GM18507 (cell line): ENCODE results near the gene IGSF8.
"Not testable (repeated sequence)": the region's sequence is repeated elsewhere in the genome, so short reads cannot be mapped to it uniquely, and the experiment has no call there.

Experiments used
- DNase-seq: peaks from one replicate; pipeline ENCODE4 v3.0.0; 2011; ENCODE audit warnings: low read depth; ENCODE audit not compliant: insufficient read length; ENCODE audit errors: extremely low spot score
- FAIRE-seq: peaks from 2 replicates; lab custom pipeline; 2011; peaks lifted over from hg19 to GRCh38; lab: Jason Lieb, UNC

Gene IGSF8

DNA sequence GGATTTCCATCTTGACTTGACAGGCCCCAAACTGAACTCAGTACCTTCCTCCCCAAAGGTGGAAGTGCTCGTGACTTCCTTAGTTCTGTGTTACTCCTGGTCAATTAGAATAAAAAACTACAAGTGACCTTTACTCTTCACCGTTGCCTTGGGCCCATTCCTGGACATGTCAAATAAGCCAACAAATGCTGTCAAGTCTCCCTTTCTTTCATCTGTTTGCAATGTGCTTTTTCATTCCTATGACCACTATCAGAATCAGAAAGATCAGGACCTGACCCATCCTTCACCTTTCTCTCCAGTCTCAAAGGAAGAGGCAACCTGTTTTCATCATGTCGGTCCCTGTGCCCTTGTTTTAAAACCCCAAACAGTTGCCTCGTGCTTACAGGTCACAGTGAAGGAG lies 23.6 kb downstream of the IGSF8 start:
- DNase-seq (no peak), FAIRE-seq (no peak)

DNA sequence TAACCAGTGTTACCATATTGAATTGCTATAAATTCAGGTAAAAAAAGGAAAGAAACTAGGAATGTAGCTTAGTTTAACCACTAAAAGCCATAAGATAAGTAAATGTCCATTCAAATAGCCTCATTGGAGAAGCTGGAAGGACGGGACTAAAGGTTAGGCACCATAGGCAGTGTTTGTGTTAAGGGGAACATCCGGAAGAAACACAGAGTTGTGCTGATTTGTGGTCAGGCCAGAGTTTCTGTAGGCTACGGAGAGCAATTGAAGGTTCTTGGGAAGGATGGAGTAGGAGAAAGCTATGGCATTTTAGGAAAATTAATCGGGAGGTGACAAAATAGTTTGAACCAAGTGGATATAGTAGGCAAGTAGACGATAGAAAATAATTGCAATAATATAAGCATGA lies 27.1 kb downstream of the IGSF8 start:
- DNase-seq (no peak), FAIRE-seq (no peak)

DNA sequence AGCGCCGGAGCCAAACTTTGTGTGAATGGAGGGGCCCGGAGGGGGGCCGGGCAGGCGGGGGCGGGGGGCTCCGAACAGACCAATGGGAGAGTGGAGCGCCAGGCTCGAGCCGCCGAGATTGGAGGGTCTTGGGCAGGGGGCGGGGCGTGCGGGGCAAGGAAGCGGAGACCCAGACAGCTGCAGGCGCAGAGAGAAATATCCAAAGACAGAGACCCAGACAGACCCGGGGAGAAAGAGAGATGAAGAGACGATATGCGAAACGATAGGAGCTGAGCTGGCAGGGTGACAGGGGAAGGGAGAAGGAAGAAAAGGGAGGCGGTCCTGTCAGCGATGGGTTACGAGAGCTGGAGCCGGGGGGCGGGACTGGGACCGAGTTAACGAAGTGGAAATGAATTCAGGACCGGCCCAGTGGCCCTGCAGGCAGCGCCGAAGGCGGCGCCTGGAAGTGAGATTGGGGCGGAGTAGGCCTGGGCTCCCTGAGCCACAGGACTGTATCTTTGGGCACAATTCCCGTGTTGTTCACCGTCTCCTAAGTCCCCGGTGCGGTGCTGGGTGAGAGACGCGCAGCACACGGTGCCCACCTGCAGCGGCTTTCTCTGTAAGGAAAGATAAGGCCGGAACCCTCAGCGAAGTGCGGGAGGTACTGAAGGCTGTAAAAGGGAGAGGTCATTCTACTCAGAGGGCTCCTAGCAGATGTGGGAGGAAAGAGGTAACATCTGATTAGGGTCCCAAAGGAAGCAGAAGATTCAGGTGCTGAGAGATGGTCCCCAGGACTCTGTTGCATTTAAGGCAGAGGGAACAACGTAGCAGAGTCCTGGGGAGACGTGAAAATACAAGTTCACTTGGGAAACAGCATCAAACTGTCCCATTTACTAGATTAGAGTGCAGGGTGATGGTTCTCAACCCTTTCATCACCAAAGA lies 27.9 kb downstream of the IGSF8 start:
- no peak for FAIRE-seq
- DNase-seq: no peak

DNA sequence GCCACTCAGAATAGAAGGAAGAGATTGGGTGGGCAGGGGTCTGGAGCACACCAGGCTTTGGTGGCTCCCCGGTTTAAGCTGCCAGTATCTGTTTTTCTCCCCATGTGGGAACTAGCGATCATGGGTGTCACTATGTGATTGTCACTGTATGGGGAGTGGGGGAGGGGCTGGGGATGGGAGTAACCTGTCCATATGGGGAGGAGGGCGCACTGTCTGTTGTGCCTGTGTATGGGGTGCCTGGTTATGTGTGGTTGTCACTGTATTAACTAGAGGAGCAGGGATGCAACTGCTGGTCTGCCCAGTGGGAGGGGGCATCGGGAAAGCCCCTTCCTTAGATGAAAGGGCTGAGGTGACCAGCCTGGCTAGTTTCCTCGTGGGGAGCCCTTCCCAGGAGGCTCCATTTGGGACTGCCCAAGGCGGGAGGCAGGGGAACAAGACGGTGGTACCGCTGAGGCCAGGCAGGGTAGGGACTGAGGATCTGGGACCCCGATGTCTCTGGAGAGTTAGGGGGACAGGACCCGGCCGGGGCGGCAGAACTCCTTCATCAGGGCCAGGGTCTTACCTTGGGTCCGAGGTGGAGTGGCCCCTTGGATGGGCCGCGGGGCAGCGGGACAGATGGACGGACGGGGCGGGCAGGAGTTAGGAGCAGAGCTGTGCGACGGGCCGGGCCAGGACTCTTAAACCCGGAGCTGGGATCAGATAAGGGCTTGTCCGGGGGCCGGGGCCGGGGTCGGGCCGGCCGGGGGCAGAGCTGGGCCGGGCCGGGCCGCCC lies 28.8 kb downstream of the IGSF8 start, which contains the start of gene KCNJ10:
Gene KCNJ10 (minus strand): TSS at position 701 of the 772 bp plus-strand sequence. CDS start 27,628 bp downstream, outside the sequence.
- DNase-seq: no peak
- FAIRE-seq: no peak

DNA sequence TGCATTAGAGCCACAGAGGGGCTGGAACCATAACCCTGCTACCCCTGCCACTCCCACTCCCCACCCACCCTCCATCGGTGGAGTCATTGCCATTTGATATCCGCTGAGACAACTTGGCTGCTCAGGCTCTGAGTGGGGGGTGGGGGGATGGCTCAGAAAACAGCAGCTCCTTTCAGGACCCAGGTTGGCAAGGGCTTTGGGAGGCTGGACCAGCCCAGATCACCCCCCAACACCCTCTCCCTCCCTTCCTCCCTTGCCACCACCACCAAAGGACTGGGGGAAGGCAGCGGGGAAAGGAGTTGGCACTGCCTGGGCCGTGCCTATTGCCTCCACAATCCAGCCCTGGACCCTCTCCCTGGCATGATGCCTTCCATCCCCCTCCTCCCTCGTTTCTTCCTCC lies 30.2 kb downstream of the IGSF8 start:
- FAIRE-seq: no peak
- DNase-seq: no peak

DNA sequence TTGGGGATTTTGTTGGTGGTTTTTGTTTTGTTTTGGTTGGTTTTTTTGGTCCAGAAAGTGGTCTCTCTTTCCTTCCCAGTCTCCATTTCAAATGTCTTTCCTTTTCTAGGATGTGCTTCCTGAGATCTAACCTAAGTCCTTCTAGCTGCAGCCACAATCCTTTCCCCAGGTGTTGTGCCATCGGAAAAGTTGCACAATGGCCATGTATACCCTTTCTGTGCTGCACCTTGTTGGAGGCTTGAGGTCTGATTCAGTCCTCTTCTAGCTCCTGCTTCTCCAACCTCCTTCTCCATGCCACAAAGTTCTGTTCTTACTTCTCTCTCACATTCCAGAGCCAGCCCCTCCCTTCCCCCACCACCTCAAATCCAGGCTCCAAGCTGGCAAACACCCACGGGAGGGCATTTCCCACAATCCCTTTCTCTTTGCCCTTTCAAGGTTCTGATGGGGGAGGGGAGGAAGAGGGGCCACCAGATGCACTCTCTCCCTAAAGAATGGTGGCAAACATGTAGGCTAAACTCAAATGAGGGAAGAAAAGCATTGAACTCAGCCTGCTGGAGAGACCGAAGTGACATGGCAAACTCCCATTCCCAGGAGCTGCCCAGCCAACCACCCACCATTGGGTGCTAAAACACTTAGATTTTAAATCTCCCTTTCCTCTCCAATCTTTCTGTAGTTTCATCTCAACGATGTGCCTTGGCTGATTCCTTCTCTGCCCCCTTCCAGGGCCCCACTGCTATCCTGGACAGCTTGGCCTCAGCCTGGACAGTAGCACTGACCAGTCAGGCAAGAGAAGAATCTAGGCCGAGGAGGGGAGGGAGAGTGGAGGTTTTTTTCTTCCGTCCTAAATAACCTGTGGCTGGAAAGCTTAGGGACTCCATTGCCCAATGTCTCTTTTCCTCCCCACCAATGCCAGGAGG lies 31.3 kb downstream of the IGSF8 start:
- no peak for FAIRE-seq

DNA sequence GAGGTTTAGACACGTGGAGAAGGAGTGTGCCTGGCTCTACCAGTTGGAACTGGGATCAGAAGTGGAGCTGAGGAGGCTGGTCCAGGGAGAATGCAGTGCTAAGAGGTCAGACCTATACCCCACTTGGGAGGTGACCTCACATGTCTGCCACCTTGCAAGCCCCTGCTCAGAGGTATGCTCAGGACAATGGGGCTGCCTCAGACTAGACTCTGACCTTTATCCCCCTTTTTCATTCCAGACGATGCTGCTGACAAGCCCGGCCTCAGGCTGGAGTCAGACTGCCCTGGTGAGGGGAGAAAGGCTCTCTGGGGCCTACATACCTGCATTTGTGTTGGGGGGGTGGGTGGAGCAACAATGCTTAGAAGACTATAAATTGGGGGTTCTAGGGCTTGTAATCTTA lies 33.7 kb downstream of the IGSF8 start:
- DNase-seq (no peak), FAIRE-seq (no peak)

More for the DNA sequence above, 31.3 kb downstream of the IGSF8 start:
- no peak for DNase-seq

DNA sequence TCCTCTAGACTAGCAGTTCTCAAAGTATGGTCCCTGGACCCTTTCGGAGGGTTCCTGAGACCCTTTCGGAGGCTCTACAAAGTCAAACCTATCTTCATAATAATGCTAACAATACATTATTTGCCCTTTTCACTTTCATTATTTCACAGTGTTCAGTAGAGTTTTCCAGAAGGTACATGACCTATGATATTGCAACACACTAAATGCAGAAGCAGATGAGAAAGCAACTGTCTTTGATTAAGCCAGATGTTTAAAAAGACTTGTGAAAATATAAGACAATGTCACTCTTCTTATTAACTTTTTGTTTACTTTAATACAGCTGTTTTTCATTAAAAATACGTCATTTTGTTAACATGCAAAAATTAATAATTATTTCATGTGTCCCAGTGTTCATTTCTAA lies 34.3 kb downstream of the IGSF8 start:
- DNase-seq (no peak), FAIRE-seq (no peak)

DNA sequence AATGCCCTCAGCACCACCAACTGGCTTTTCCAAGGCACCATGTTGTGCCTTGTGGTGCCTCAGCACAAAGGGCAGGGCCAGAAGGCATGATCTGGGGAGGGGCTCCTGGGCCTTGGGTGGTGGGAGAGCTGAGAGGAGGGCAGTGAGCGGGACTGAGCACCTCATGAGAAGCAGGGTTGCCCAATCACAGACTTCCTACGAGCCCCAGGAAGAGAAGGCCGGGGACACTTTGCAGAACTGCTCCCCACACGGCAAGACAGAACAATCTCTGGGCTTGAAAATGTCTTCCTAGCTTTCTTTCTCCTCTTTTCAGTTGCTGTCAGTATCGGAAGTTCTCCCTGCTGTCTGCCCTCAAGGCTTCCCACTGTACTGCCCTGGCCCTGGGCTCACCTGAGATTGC lies 35.2 kb downstream of the IGSF8 start:
- no peak for DNase-seq
- no peak for FAIRE-seq

DNA sequence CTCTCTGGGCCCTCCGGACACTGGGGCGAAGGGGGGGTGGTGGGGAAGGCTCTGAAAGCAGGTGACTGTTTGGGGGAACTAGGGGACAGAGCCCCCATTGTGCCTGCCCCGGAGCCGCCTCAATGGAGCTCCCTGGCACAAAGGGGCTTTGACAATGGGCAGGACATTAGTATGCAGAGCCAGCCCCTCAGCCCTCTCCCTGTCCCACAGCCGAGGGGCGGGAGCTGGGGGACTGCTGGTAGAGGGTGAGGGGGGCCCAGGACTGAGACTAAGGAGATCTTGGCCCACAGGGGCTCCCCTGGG lies 36.2 kb downstream of the IGSF8 start:
- DNase-seq: no peak
- FAIRE-seq: no peak

DNA sequence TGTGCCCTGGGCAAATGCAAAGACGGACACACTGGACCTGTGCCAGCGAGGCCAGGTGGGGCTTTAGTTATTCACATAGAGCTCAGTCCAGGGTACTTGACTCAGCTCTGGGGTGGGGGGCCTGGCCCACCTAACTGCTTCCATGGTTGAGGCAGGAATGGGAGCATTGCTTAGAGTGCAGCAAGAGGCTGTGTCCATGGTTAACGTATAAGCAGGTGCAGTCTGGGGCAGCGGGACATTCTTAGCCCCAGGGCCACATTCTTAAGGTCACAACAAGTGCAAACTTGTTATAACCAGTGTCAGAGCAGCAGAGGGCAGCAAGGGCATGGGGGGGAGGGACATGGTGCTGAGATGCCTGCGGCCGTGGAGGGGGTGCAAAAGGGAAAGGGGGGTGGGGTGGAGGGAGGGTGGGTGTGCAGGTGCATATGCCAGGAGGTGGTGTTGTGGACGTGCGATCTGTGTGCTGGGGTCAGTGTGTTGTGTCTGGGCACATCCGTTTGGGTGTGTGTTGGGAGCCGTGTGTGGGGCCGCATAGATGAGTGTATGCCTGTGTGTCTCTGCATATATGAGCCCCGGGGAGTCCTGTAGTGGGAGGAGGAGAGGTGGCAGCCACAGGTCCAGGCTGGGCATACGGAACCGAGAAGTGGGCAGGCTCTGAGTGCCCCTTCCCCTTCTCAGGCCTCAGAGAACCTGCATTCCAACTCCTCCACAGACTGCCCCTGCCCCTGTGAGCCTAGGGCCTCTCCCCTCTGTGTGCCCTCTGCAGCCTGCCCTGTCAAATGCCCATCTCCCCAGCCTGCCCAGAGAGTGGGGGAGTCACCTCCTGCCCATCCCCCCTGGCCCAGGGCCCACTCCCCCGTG lies 36.8 kb downstream of the IGSF8 start:
- no peak for FAIRE-seq
- no peak for DNase-seq

DNA sequence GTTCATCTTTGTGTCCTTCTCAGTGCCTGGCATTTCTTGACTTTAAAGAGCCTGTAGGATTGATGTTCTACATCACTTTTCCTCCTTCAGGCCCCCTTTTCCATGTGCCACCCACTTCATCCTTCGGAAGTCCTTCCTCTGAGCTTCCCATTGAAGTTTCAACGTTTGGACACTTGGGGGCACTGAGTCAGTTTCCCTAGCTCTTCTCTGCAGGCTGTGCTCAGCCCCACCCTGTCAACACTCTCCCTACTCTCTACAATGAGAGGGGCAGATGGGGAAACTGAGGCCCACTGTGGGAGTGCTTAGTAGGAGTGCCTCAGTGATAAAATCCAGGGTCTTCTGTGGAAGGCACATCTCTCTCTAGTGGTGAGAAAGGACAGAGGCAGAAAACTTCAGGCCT lies 40.3 kb downstream of the IGSF8 start:
- FAIRE-seq (no peak), DNase-seq (no peak)

DNA sequence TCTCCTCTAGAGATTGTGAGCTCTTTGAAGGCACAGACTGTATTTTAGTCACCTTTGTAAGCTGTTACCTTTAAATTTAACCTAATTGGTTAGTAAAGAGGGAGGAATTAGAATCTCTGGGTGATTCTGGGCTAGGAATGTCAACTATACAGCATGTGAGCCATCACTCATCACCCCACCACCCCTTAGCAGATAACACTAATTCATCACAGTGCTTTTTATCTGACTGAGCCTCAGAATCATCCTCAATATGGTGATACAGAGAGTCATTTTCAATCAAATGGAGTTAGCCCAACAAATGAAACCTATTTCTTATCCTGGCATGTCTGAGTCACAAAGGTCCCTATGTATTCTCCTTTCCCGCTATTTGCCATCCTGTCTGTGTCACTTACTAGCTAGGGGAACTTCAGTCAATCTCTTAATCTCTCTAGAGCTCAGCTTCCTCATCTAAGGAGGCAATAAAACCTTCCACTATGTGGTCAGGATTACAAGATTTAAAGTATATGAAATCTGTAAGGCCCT lies 41.7 kb downstream of the IGSF8 start:
- no peak for FAIRE-seq

DNA sequence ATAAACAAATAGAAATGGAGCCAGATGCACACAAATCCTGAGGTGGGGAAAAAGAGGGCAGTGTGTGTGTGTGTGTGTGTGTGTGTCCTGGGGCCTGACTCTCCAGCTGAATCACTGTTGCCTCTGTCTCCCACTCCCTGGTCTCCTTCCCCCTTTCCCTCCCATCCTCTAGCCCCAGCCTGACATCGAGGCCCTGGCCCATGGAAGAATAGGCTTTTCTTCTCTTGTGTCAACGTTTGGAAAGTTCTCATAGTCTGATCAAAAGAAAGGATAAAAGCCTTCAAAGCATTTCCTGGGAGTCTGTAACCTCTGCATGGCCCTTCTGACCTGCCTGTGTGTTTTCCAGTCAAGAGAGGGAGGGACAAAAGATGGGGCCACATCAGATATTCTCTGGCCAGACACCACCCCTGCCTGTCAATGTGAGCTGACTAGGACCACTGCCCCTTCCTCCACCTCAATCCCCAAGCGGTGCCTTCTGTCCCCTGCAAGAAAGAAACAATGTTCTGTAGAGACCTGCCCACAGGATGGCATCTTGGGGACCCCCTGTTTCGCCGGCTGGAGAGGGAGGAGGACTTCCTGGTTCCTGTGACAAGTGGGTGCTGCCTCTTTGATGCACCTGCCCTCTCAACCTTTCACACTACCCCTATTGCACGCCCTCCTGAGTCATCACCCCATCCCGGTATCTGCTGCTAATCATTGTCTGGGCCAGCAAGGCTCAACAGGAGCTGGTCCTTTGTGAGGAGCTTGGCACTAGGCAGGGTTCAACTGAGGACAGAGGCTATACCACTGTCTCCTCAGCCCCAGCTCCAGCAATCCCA lies 44.7 kb downstream of the IGSF8 start:
- DNase-seq (no peak), FAIRE-seq (no peak)

More for the DNA sequence above, 41.7 kb downstream of the IGSF8 start:
- DNase-seq: no peak

DNA sequence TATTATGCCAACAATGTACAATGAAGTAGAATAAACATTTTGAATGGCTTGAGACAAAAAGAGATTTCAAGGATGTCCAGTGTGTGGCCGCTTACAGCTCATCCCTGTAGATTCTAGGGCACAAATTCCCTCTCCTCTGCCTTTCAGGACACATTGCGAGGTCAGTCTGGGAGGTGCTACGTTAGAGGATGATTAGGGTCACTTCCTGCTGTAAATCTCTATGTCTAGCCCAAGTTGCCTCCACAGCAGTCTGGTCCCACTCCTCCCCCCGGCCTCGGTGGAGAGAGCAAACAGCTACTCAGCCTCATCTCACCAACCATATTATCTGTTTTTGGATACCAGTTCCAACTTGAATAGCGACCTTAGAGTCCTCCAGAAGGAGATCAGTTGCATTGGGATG lies 45.5 kb downstream of the IGSF8 start:
- DNase-seq (no peak), FAIRE-seq (no peak)

DNA sequence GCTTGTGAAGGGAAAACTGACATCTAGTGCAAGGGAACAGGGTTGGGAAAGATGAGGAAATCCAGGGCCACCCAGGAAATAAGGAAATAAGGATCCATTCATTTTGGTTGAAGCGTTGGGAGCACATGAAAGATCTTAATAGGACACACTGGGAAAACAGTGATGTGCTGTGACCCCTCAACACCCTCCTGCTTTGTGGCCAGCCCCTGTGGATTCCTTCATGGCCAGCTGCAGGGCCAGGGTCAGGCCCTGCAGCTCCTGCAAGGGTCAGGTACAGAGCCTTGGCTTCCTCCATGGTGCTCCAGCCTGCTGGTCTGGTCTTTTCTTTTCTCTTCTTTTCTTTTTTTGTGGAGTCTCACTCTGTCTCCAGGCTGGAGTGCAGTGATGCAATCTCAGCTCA lies 47.8 kb downstream of the IGSF8 start:
- DNase-seq (no peak), FAIRE-seq (no peak)

DNA sequence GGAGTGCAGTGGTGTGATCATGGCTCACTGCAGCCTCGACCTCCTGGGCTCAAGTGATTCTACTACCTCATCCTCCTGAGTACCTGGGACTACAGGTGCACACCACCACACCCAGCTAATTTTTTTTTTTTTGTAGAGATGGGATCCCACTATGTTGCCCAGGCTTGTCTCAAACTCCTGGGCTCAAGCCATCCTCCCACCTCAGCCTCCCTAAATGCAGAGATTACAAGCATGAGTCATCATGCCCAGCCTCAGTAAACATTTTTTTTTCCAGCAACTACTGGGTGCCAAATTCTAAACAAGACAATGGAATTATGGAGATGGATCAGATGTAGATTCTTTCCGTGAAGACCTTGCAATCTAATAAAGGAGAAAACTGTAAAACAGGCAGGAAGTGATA lies 48.2 kb downstream of the IGSF8 start:
- FAIRE-seq, DNase-seq: not testable (repeated sequence)

DNA sequence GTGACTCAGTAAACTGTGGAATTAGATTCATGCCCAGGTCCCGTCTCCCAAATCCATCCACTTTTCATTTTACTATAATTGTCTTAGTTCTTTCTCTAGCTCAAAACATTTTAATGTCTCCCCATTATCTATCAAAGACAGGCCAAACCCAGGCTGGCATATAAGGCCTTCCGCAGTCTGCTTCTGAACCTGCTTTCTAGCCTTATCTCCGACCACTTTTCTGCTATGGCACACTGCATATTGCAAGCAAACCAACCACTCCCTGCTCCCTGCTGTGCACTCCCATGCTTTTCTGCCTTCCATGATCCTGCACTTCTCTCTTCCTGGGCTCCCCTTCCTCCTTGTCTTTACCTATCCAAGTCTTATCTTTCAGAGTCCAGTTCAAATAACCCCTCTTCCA lies 49.3 kb downstream of the IGSF8 start:
- no peak for FAIRE-seq
- DNase-seq: no peak
